GM19099 (cell line): ENCODE data around the gene UBE2L5.

ENCODE experiments used
- POLR2A ChIP-seq: IDR thresholded peaks from 3 replicates; pipeline ENCODE4 v1.6.1; 2011; ENCODE audit warnings: low read depth; ENCODE audit not compliant: insufficient read length; ENCODE audit errors: extremely low read depth

UBE2L5 gene

GRCh38 chr13:30448441-30448840 is 26.1 kb downstream of the UBE2L5 start:
- TF ChIP-seq POLR2A = no peak

- no peak for TF ChIP-seq POLR2A
Measured at GRCh38 chr13:30450066-30450465, 27.8 kb downstream of the UBE2L5 start.

GRCh38 chr13:30453727-30454126 is 31.4 kb downstream of the UBE2L5 start:
- no peak for TF ChIP-seq POLR2A

GRCh38 chr13:30454991-30455390 is 32.7 kb downstream of the UBE2L5 start:
- no peak for TF ChIP-seq POLR2A

- peak; percentile 9 for TF ChIP-seq POLR2A
Measured at GRCh38 chr13:30456290-30456689, 34.0 kb downstream of the UBE2L5 start.

GRCh38 chr13:30457306-30457891 is 35.1 kb downstream of the UBE2L5 start:
- TF ChIP-seq POLR2A = no peak

GRCh38 chr13:30463787-30464495 is 41.6 kb downstream of the UBE2L5 start:
- TF ChIP-seq POLR2A = no peak

GRCh38 chr13:30464496-30465342 is 42.4 kb downstream of the UBE2L5 start:
- TF ChIP-seq POLR2A = peak; percentile 53

- TF ChIP-seq POLR2A = no peak
Measured at GRCh38 chr13:30465343-30465592, 43.0 kb downstream of the UBE2L5 start.

- peak; percentile 88 for TF ChIP-seq POLR2A
Measured at GRCh38 chr13:30465593-30466357, 43.5 kb downstream of the UBE2L5 start, which contains the start of gene HMGB1. Gene HMGB1 (minus strand): TSS chr13:30465936. CDS start chr13:30463680, 2,256 bp downstream.

GRCh38 chr13:30466358-30466714 is 44.0 kb downstream of the UBE2L5 start:
- TF ChIP-seq POLR2A = no peak

GRCh38 chr13:30466841-30467252 is 44.6 kb downstream of the UBE2L5 start:
- no peak for TF ChIP-seq POLR2A

GRCh38 chr13:30473675-30474074 is 51.4 kb downstream of the UBE2L5 start:
- TF ChIP-seq POLR2A = no peak

GRCh38 chr13:30477346-30478195 is 55.3 kb downstream of the UBE2L5 start:
- TF ChIP-seq POLR2A = no peak
